ENCODE data around the gene PIAS1. TPM values are rescaled to one million over a fixed set of nuclear protein-coding genes. Genes with fewer than 3 reads are reported as not detected.

Gene PIAS1
- total and polyA plus RNA-seq, 2 donors (not counting 3 experiments of a cell fraction or from before 2014, with no cell fraction given) = 23.7 to 24.2 TPM

- no peak overlapping the region for H2AFZ ChIP-seq (ENCODE audit: low read depth, low read length)
- no peak overlapping the region for H3K27ac ChIP-seq (ENCODE audit: insufficient read depth, low read depth, low read length)
- H3K79me2 ChIP-seq (ENCODE audit: control insufficient read depth, insufficient read depth, low read length) = no peaks in the 10 kb centered on the region
- H3K4me2 ChIP-seq (ENCODE audit: insufficient read depth, low read length) = no peak overlapping the region
- dilution Hi-C loops (cut with MboI; ENCODE audit: extremely low pct_ligation_motif_present, low sequenced_read_pairs) = no loop called here
- DNase-seq (ENCODE audit: low read depth, low spot score) = no peak
- TF ChIP-seq FOS (IDR thresholded peaks at IDR 0.05; ENCODE audit: borderline replicate concordance, insufficient read depth, low read length) (no peak), CTCF (IDR thresholded peaks at IDR 0.05; ENCODE audit: extremely low read depth in 1 of 2, insufficient read depth in 1 of 2, low read depth in 1 of 2, low read length in 2 of 2) (no peak), EZH2 (IDR thresholded peaks at IDR 0.05; ENCODE audit: borderline replicate concordance, low read depth, low read length, severe bottlenecking) (no peak), GATA2 (IDR thresholded peaks at IDR 0.05; ENCODE audit: insufficient read depth, insufficient read length, low read depth, low read length) (no peak), POLR2A (IDR thresholded peaks at IDR 0.05; ENCODE audit: low read depth, low read length) (no peak), MAX (IDR thresholded peaks at IDR 0.05; ENCODE audit: insufficient read depth, insufficient read length) (no peak), JUN (IDR thresholded peaks at IDR 0.05; ENCODE audit: borderline replicate concordance, insufficient read depth, insufficient read length, low read depth) (no peak), MYC (IDR thresholded peaks at IDR 0.05; ENCODE audit: low read depth, low read length) (no peak), POLR2AphosphoS5 (IDR thresholded peaks at IDR 0.05; ENCODE audit: insufficient read depth, low read depth, low read length) (no peak)
- H3K9ac ChIP-seq (replicated peaks; ENCODE audit: extremely low read depth, insufficient read depth, low read length) = no peak overlapping the region
- ChIA-PET CTCF (no interaction called here), POLR2A (no interaction called here)
- FAIRE-seq = peak; percentile 58
- intact Hi-C loops (cut with micrococcal nuclease) = no loop called here
- no peaks in the 10 kb centered on the region for H4K20me1 ChIP-seq (replicated peaks; ENCODE audit: control insufficient read depth, extremely low read depth, insufficient read depth, low read length)
- no peaks in the 10 kb centered on the region for H3K27me3 ChIP-seq (ENCODE audit: control insufficient read depth in 2 of 2, insufficient read depth in 2 of 2, low read length in 2 of 2)
- no peaks in the 10 kb centered on the region for H3K4me1 ChIP-seq (ENCODE audit: control insufficient read depth, extremely low read depth, insufficient read depth, low read length)
- no peak overlapping the region for H3K4me3 ChIP-seq (replicated peaks in 1 of 3; ENCODE audit: insufficient read depth in 1 of 3, low read depth in 1 of 3, low read length in 3 of 3)
- no peaks in the 10 kb centered on the region for H3K9me1 ChIP-seq (replicated peaks; ENCODE audit: control insufficient read depth, extremely low read depth, insufficient read depth, low read length)
- BruUV-seq (replicated peaks) = no TSS peak
- H3K36me3 ChIP-seq (ENCODE audit: control insufficient read depth in 2 of 2, extremely low read depth in 1 of 2, insufficient read depth in 2 of 2, low read length in 2 of 2) = peaks cover 3 to 5% of the 10 kb centered on the region in 2 experiments
- H3K9me3 ChIP-seq (replicated peaks; ENCODE audit: control insufficient read depth, insufficient read depth, low read length) = no peaks in the 10 kb centered on the region
These were observed 143.7 kb downstream of the PIAS1 start for GRCh38 chr15:68197661-68198437.

All from endothelial cell of umbilical vein (primary cell).